K562 (cell line): ENCODE results near the gene EFEMP2. TPM values are rescaled to one million over a fixed set of nuclear protein-coding genes. Genes with fewer than 3 reads are reported as not detected.
A peak's percentile ranks its signal among the peaks of the same experiment; 100 is the strongest.

Experiments
- ATAC-seq: fragments of 200-7000 bp; cut with Tn5 transposase; 3 replicates; pipeline ENCODE4 v1.9.1; 2020; ENCODE audit warnings: moderate library complexity
- BruUV-seq: library from RNA; stranded (reverse); fragments of 400-500 nt; replicated peaks from 2 replicates; lab custom pipeline; 2021; lab: Mats Ljungman, UMichigan
- CTCF ChIA-PET: fragments of 300-600 bp; formaldehyde crosslinking; extraction: SDS; loops from one replicate; lab custom pipeline; 2021; ENCODE audit warnings: low intra/inter-chr PET ratio; lab: Yijun Ruan, JAX
- POLR2A ChIA-PET: fragments of 300-600, 350-650 bp; sonication (Branson Sonifier 250); formaldehyde crosslinking; extraction: SDS; loops from one replicate; lab custom pipeline; 2021; ENCODE audit warnings: antibody characterized with exemption, inconsistent platforms; lab: Yijun Ruan, JAX
- DNase-seq, 4 experiments: peaks; one replicate each; pipeline versions ENCODE4 v3.0.0 to v3.0.0-alpha.2; 2011 to 2018; ENCODE audit warnings: low spot score in 3 of 4, mixed read lengths in 3 of 4; ENCODE audit errors: extremely low read depth in 1 of 4
- FAIRE-seq: peaks from 2 replicates; lab custom pipeline; 2011; peaks lifted over from hg19 to GRCh38; lab: Jason Lieb, UNC
- H2AFZ ChIP-seq: 2 replicates; pipeline ENCODE4 v1.6.0; 2011; ENCODE audit warnings: low read depth, low read length, control low read depth, inconsistent platforms
- H3K27ac ChIP-seq: fragments of 200-600 bp; 3 replicates; pipeline ENCODE4 v1.8.0; 2011; ENCODE audit warnings: low read depth, mild to moderate bottlenecking, control low read depth, inconsistent platforms, low read length, moderate library complexity, mixed read lengths; ENCODE audit errors: extremely low read depth
- H3K27me3 ChIP-seq, 2 experiments: fragments of 300-600 bp in 1 of 2; 2 replicates in 1 of 2; 3 replicates in 1 of 2; pipeline versions ENCODE4 v1.6.0 to v1.8.0; 2011; ENCODE audit warnings: inconsistent platforms in 2 of 2, low read length in 2 of 2, mild to moderate bottlenecking in 1 of 2, mixed read lengths in 1 of 2, moderate library complexity in 1 of 2; ENCODE audit not compliant: control insufficient read depth in 2 of 2, insufficient read depth in 2 of 2
- H3K36me3 ChIP-seq: fragments of 300-600 bp; 3 replicates; pipeline ENCODE4 v1.8.0; 2011; ENCODE audit warnings: mild to moderate bottlenecking, low read length, inconsistent platforms; ENCODE audit not compliant: control insufficient read depth, insufficient read depth
- H3K4me1 ChIP-seq, 2 experiments: fragments of 200-600 bp in 1 of 2; replicated peaks in 1 of 2; 2 replicates in 1 of 2; 3 replicates in 1 of 2; pipeline versions ENCODE4 v1.5.1 to v1.8.0; 2011; ENCODE audit warnings: inconsistent platforms in 2 of 2, low read length in 2 of 2, mild to moderate bottlenecking in 1 of 2, mixed read lengths in 1 of 2, moderate library complexity in 1 of 2; ENCODE audit not compliant: control insufficient read depth in 2 of 2, insufficient read depth in 2 of 2
- H3K4me2 ChIP-seq: 2 replicates; pipeline ENCODE4 v1.6.1; 2011; ENCODE audit warnings: low read length, control low read depth, inconsistent platforms, mixed read lengths; ENCODE audit not compliant: insufficient read depth
- H3K4me3 ChIP-seq: fragments of 200-600 bp; sonication (generic), shearing (Covaris generic); 2 replicates; pipeline ENCODE4 v1.5.1; 2016; ENCODE audit warnings: control low read depth, inconsistent platforms
- H3K79me2 ChIP-seq: fragments of 200-600 bp; 3 replicates; pipeline ENCODE4 v1.8.0; 2011; ENCODE audit warnings: low read length, inconsistent platforms; ENCODE audit not compliant: control insufficient read depth, insufficient read depth
- H3K9ac ChIP-seq, 2 experiments: 2 replicates each; pipeline versions ENCODE4 v1.6.0 to v1.6.1; 2011; ENCODE audit warnings: low read depth in 2 of 2, low read length in 2 of 2, control low read depth in 1 of 2, inconsistent platforms in 1 of 2, mild to moderate bottlenecking in 1 of 2, mixed read lengths in 1 of 2; ENCODE audit not compliant: insufficient read depth in 1 of 2
- H3K9me1 ChIP-seq: one replicate; pipeline ENCODE4 v1.6.0; 2011; ENCODE audit warnings: inconsistent platforms, mild to moderate bottlenecking, low read length, moderate library complexity; ENCODE audit not compliant: control insufficient read depth, insufficient read depth
- H3K9me3 ChIP-seq: replicated peaks from 2 replicates; pipeline ENCODE4 v1.5.1; 2011; ENCODE audit warnings: low read depth, low read length, inconsistent platforms; ENCODE audit not compliant: control insufficient read depth, insufficient read depth
- H4K20me1 ChIP-seq: replicated peaks from 2 replicates; pipeline ENCODE4 v1.6.1; 2011; ENCODE audit warnings: low read length, inconsistent platforms, mixed read lengths; ENCODE audit not compliant: control insufficient read depth, insufficient read depth
- EWSR1 ChIP-seq: fragments of 450-650 bp; IDR thresholded peaks from 2 replicates; pipeline ENCODE4 v1.6.1; 2018; ENCODE audit warnings: borderline replicate concordance, mild to moderate bottlenecking, low read depth, moderate library complexity; ENCODE audit not compliant: partially characterized antibody
- FOXJ3 ChIP-seq: sonication (generic); formaldehyde crosslinking; IDR thresholded peaks from 2 replicates; pipeline ENCODE4 v1.4.0; 2020; ENCODE audit warnings: mild to moderate bottlenecking, missing genetic modification reagents
- HCFC1 ChIP-seq: IDR thresholded peaks from 2 replicates; pipeline ENCODE4 v1.6.1; 2012; ENCODE audit warnings: low read depth, low read length, improper control_type of control experiment
- KLF10 ChIP-seq: fragments of 250-450 bp; sonication (Bioruptor Pico); IDR thresholded peaks from 2 replicates; pipeline ENCODE4 v1.6.1; 2021; ENCODE audit warnings: matching md5 sums
- MAFG ChIP-seq: fragments of 450-650 bp; conservative IDR thresholded peaks from 2 replicates; pipeline ENCODE4 v1.6.1; 2016; ENCODE audit warnings: missing genetic modification characterization, missing compliant biosample characterization
- MCM5 ChIP-seq: fragments of 450-650 bp; IDR thresholded peaks from 2 replicates; pipeline ENCODE4 v1.6.1; 2016; ENCODE audit warnings: low read depth
- NCOA2 ChIP-seq, 2 experiments: fragments of 450-650 bp; IDR thresholded peaks; 2 replicates each; pipeline ENCODE4 v1.6.1; 2018; ENCODE audit warnings: mild to moderate bottlenecking in 2 of 2, moderate library complexity in 1 of 2; ENCODE audit not compliant: partially characterized antibody in 2 of 2
- POLR2H ChIP-seq: IDR thresholded peaks from 2 replicates; pipeline ENCODE4 v1.6.1; 2016; ENCODE audit warnings: missing genetic modification characterization, low read depth, mild to moderate bottlenecking, control low read depth, missing compliant biosample characterization, moderate library complexity
- ZNF253 ChIP-seq: fragments of 250-450 bp; sonication (Bioruptor Pico); conservative IDR thresholded peaks from 2 replicates; pipeline ENCODE4 v1.6.1; 2021; ENCODE audit warnings: mild to moderate bottlenecking
- ZNF263 ChIP-seq: sonication (generic); formaldehyde crosslinking; IDR thresholded peaks from 2 replicates; pipeline ENCODE4 v1.8.0; 2022; ENCODE audit warnings: mild to moderate bottlenecking, missing genetic modification reagents, borderline replicate concordance
- ZNF583 ChIP-seq: fragments of 250-450 bp; sonication (Bioruptor Pico); IDR thresholded peaks from 2 replicates; pipeline ENCODE4 v1.4.0; 2020
- WGBS: fragments of 100-300 bp; shearing (Covaris generic); methylation state at CpG from one replicate; pipeline ENCODE4 v1.1.6; 2016; ENCODE audit warnings: low coverage, mixed read lengths; ENCODE audit not compliant: insufficient coverage; ENCODE audit errors: missing lambda C conversion rate; 5-methylcytosine and 5-hydroxymethylcytosine counted together
- in situ Hi-C: fragments of 300-500 bp; cut with MboI; formaldehyde crosslinking; loops from 4 replicates; pipeline ENCODE4 v1.15.0; 2018; ENCODE audit warnings: inconsistent platforms, mixed read lengths
- intact Hi-C: fragments of 100-400 bp; cut with micrococcal nuclease; formaldehyde crosslinking; loops from 2 replicates; pipeline ENCODE4 v1.14.2; 2022
- polyA plus RNA-seq, 8 experiments: library from polyadenylated mRNA; depleted of rRNA in 4 of 8; stranded (reverse) in 5 of 8; unstranded in 3 of 8; fragments of >200 nt; fragmentation: Nextera tagmentation in 2 of 8; fragmentation: Illumina TruSeq in 1 of 8; extraction: Ambion mirVana in 2 of 8; extraction: Trizol in 1 of 8; gene quantifications; 2 replicates each; pipeline versions ENCODE4 v1.2.1 to v1.2.3, GENCODE V29; 2011 to 2014; ENCODE audit warnings: inconsistent platforms in 1 of 8, missing spikeins in 1 of 8
- total RNA-seq, 7 experiments: library from RNA; depleted of rRNA in 6 of 7; stranded (reverse); fragments of >200 nt in 6 of 7; fragmentation: Illumina TruSeq in 2 of 7; extraction: Trizol in 2 of 7; gene quantifications; 2 replicates each; pipeline versions ENCODE4 v1.2.1 to v1.2.3, GENCODE V29; 2011 to 2021; ENCODE audit warnings: low replicate concordance in 1 of 7
- TF ChIP-seq, protein P1 (sequence below): fragments of 200-800 bp; sonication (Bioruptor generic); IDR thresholded peaks from 2 replicates; pipeline ENCODE4 v1.6.1; 2017; ENCODE audit warnings: missing genetic modification characterization, missing compliant biosample characterization
- TF ChIP-seq, protein P2 (sequence below): fragments of 250-450 bp; sonication (Bioruptor Pico); IDR thresholded peaks from 2 replicates; pipeline ENCODE4 v1.8.0; 2022; ENCODE audit warnings: moderate library complexity, mild to moderate bottlenecking, inconsistent platforms
- TF ChIP-seq, protein P3 (sequence below): fragments of 250-450 bp; sonication (Bioruptor Pico); IDR thresholded peaks from 2 replicates; pipeline ENCODE4 v1.4.0; 2020; ENCODE audit warnings: mild to moderate bottlenecking, moderate library complexity, borderline replicate concordance

Gene EFEMP2
- total and polyA plus RNA-seq, 9 of the 15 experiments (the other 6 are each of a cell fraction or from before 2014, with no cell fraction given), result 0.07 to 2.9 (median 0.69) TPM; not detected in 1

DNA sequence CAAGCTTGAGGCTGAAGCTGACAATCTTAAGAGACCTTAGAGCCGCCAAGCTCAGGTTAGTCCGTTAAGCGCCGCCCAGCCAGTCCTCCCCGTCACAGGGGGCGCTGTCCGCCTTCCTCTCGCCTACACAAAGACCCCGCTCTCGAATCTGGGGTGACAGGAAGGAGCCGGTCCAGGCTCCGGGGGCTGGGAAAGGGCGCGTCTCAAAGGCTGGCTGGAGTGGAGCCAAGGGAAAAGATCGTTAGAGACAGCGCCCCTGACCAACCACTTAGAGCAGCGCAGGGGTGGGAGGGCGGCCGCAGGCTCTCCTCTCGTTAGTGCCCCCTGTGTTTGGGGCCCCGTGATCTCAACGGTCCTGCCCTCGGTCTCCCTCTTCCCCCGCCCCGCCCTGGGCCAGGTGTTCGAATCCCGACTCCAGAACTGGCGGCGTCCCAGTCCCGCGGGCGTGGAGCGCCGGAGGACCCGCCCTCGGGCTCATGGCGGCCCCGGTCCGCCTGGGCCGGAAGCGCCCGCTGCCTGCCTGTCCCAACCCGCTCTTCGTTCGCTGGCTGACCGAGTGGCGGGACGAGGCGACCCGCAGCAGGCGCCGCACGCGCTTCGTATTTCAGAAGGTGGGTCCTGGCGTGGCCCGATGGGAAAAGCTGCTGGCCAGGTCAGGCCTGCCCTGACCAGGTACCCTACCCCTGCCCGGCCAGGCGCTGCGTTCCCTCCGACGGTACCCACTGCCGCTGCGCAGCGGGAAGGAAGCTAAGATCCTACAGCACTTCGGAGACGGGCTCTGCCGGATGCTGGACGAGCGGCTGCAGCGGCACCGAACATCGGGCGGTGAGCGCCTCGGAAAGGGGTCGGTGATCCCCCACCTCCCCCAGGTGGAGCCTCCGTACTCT is 12.1 kb downstream of the EFEMP2 start, which contains the start of gene MUS81:
MUS81 (plus strand) TSS at position 156 of the 887 bp plus-strand sequence; CDS start at position 477, 321 bp downstream.
- peaks cover 57% of the 10 kb centered on the region for H3K36me3 ChIP-seq
- TF ChIP-seq MAFG (tag) (no peak), KLF10 (no peak), MCM5 (no peak), HCFC1 (peak; percentile 78), NCOA2 (IDR thresholded peaks at IDR 0.05; ENCODE audit: partially characterized antibody in 2 of 2) (no peak), ZNF253 (no peak), EWSR1 (no peak), ZNF583 (CRISPR knock-in tag) (peak; percentile 63; the same call in 1 of the 2 replicates), FOXJ3 (CRISPR knock-in tag) (no peak), ZNF263 (CRISPR knock-in tag) (0 out of 2 replicates have a peak, but pooled peaks have one; percentile 54), POLR2H (tag) (0 out of 2 replicates have a peak, but pooled peaks have one; percentile 35)
- TF ChIP-seq, protein P1, sequence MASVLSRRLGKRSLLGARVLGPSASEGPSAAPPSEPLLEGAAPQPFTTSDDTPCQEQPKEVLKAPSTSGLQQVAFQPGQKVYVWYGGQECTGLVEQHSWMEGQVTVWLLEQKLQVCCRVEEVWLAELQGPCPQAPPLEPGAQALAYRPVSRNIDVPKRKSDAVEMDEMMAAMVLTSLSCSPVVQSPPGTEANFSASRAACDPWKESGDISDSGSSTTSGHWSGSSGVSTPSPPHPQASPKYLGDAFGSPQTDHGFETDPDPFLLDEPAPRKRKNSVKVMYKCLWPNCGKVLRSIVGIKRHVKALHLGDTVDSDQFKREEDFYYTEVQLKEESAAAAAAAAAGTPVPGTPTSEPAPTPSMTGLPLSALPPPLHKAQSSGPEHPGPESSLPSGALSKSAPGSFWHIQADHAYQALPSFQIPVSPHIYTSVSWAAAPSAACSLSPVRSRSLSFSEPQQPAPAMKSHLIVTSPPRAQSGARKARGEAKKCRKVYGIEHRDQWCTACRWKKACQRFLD (CRISPR knock-in tag), result peak; percentile 83
- TF ChIP-seq, protein P2, sequence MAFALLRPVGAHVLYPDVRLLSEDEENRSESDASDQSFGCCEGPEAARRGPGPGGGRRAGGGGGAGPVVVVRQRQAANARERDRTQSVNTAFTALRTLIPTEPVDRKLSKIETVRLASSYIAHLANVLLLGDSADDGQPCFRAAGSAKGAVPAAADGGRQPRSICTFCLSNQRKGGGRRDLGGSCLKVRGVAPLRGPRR (CRISPR knock-in tag), result no peak
- TF ChIP-seq, protein P3, sequence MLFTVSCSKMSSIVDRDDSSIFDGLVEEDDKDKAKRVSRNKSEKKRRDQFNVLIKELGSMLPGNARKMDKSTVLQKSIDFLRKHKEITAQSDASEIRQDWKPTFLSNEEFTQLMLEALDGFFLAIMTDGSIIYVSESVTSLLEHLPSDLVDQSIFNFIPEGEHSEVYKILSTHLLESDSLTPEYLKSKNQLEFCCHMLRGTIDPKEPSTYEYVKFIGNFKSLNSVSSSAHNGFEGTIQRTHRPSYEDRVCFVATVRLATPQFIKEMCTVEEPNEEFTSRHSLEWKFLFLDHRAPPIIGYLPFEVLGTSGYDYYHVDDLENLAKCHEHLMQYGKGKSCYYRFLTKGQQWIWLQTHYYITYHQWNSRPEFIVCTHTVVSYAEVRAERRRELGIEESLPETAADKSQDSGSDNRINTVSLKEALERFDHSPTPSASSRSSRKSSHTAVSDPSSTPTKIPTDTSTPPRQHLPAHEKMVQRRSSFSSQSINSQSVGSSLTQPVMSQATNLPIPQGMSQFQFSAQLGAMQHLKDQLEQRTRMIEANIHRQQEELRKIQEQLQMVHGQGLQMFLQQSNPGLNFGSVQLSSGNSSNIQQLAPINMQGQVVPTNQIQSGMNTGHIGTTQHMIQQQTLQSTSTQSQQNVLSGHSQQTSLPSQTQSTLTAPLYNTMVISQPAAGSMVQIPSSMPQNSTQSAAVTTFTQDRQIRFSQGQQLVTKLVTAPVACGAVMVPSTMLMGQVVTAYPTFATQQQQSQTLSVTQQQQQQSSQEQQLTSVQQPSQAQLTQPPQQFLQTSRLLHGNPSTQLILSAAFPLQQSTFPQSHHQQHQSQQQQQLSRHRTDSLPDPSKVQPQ (CRISPR knock-in tag), result no peak

More for the DNA sequence above, 12.1 kb downstream of the EFEMP2 start, which contains the start of gene MUS81:
- Histone ChIP-seq H3K27ac (peak within 1 kb of the TSS; percentile 96), H3K9me1 (peaks cover 9% of the 10 kb centered on the region), H3K79me2 (peaks cover 51% of the 10 kb centered on the region), H3K4me2 (peak within 1 kb of the TSS; percentile 95), H3K4me1 (peaks cover 14 to 76% of the 10 kb centered on the region in 2 experiments), H3K9ac (peak within 1 kb of the TSS; percentile 99 to 100), H3K4me3 (peak within 1 kb of the TSS; percentile 95), H3K9me3 (no peaks in the 10 kb centered on the region), H4K20me1 (peaks cover 19% of the 10 kb centered on the region), H3K27me3 (no peaks in the 10 kb centered on the region; a peak in 1 of 5 replicates), H2AFZ (peak within 1 kb of the TSS; percentile 69)
- ChIA-PET CTCF (interaction anchor here (0.7 to 0.9 kb wide), 2 partner anchors 25 to 28 kb away, joined by 3 to 4 read pairs; partner anchors contain the start of gene FIBP), POLR2A (interaction anchor here (0.6 to 5.6 kb wide), 31 partner anchors 8 to 787 kb away, joined by 3 to 151 read pairs (median 4); partner anchors contain the start of genes AP5B1, BANF1, CCDC85B and EIF1AD)
- DNase-seq, result peak; percentile 84 to 99 (median 90)
- intact Hi-C loops (loop anchor here (1.0 kb wide), 1 partner anchor 28 kb away; the partner anchor contains the start of gene FIBP), in situ Hi-C loops (no loop called here)
- FAIRE-seq, result peak; percentile 94
- WGBS, result under 1% methylated on average over 72 of the region's 78 CpGs
- peak; percentile 68 for ATAC-seq
- TSS peak; percentile 42 for BruUV-seq
